Caco-2 (cell line): ENCODE measurements around the gene FNDC3B. TPM values are rescaled to one million over a fixed set of nuclear protein-coding genes. Genes with fewer than 3 reads are reported as not detected.

Experiments used
- BruUV-seq: library from RNA; stranded (reverse); fragments of 400-500 nt; replicated peaks from 2 replicates; lab custom pipeline; 2021; lab: Mats Ljungman, UMichigan
- CTCF ChIA-PET: fragments of 300-600 bp; sonication (Branson Sonifier 250); formaldehyde crosslinking; loops from one replicate; lab custom pipeline; 2022; ENCODE audit warnings: antibody characterized with exemption; lab: Charles Lee
- POLR2A ChIA-PET: fragments of 300-600 bp; sonication (Branson Sonifier 250); formaldehyde crosslinking; loops from one replicate; lab custom pipeline; 2022; ENCODE audit warnings: antibody characterized with exemption; lab: Charles Lee
- DNase-seq, 2 experiments: peaks; one replicate each; pipeline versions ENCODE4 v3.0.0 to v3.0.0-alpha.2; 2020 to 2022
- H3K27me3 ChIP-seq: replicated peaks from 2 replicates; pipeline ENCODE4 v1.6.0; 2011; ENCODE audit warnings: low read length; ENCODE audit not compliant: control insufficient read depth, insufficient read depth
- H3K36me3 ChIP-seq: 2 replicates; pipeline ENCODE4 v1.5.1; 2011; ENCODE audit warnings: low read length; ENCODE audit not compliant: control insufficient read depth, insufficient read depth
- H3K4me1 ChIP-seq: fragments of 250-450 bp; sonication (Bioruptor Pico); 2 replicates; pipeline ENCODE4 v1.5.1; 2020; ENCODE audit warnings: mild to moderate bottlenecking
- H3K4me3 ChIP-seq: 2 replicates; pipeline ENCODE4 v1.5.1; 2011; ENCODE audit warnings: low read depth, mild to moderate bottlenecking, control low read depth, low read length
- H3K9me3 ChIP-seq: fragments of 250-450 bp; sonication (Bioruptor Pico); 2 replicates; pipeline ENCODE4 v1.5.1; 2020; ENCODE audit warnings: mild to moderate bottlenecking, moderate library complexity
- H3K27ac Mint-ChIP-seq: one replicate; pipeline ENCODE4 v1.8.0; 2022; ENCODE audit warnings: mixed read lengths; ENCODE audit not compliant: unreplicated experiment
- H3K27me3 Mint-ChIP-seq: one replicate; pipeline ENCODE4 v1.8.0; 2022; ENCODE audit warnings: mixed read lengths; ENCODE audit not compliant: insufficient read depth, unreplicated experiment
- H3K36me3 Mint-ChIP-seq: one replicate; pipeline ENCODE4 v1.8.0; 2022; ENCODE audit warnings: mild to moderate bottlenecking, mixed read lengths; ENCODE audit not compliant: insufficient read depth, unreplicated experiment
- H3K4me1 Mint-ChIP-seq: one replicate; pipeline ENCODE4 v1.8.0; 2022; ENCODE audit warnings: low read depth, mixed read lengths; ENCODE audit not compliant: unreplicated experiment
- H3K4me3 Mint-ChIP-seq: one replicate; pipeline ENCODE4 v1.8.0; 2022; ENCODE audit warnings: mild to moderate bottlenecking, moderate library complexity, mixed read lengths; ENCODE audit not compliant: unreplicated experiment
- H3K9me3 Mint-ChIP-seq: one replicate; pipeline ENCODE4 v1.8.0; 2022; ENCODE audit warnings: mixed read lengths; ENCODE audit not compliant: unreplicated experiment
- CTCF ChIP-seq, 2 experiments: fragments of 200-600 bp in 1 of 2; IDR thresholded peaks; 1 replicate in 1 of 2; 2 replicates in 1 of 2; pipeline versions ENCODE4 v1.5.1 to v1.8.0; 2011 to 2022; ENCODE audit warnings: antibody characterized with exemption in 1 of 2, control low read depth in 1 of 2, inconsistent platforms in 1 of 2, low read depth in 1 of 2, low read length in 1 of 2, mild to moderate bottlenecking in 1 of 2, moderate library complexity in 1 of 2; ENCODE audit not compliant: insufficient read depth in 1 of 2, severe bottlenecking in 1 of 2, unreplicated experiment in 1 of 2
- intact Hi-C: fragments of 100-400 bp; cut with micrococcal nuclease; formaldehyde crosslinking; loops from one replicate; pipeline ENCODE4 v1.10.0; 2022; ENCODE audit not compliant: unreplicated experiment
- total RNA-seq: library from RNA; stranded (reverse); gene quantifications from 2 replicates; pipeline ENCODE4 v1.2.3, GENCODE V29; 2022

Gene FNDC3B
- total RNA-seq, 1 experiment from 2014 or later, result 59.8 TPM

DNA sequence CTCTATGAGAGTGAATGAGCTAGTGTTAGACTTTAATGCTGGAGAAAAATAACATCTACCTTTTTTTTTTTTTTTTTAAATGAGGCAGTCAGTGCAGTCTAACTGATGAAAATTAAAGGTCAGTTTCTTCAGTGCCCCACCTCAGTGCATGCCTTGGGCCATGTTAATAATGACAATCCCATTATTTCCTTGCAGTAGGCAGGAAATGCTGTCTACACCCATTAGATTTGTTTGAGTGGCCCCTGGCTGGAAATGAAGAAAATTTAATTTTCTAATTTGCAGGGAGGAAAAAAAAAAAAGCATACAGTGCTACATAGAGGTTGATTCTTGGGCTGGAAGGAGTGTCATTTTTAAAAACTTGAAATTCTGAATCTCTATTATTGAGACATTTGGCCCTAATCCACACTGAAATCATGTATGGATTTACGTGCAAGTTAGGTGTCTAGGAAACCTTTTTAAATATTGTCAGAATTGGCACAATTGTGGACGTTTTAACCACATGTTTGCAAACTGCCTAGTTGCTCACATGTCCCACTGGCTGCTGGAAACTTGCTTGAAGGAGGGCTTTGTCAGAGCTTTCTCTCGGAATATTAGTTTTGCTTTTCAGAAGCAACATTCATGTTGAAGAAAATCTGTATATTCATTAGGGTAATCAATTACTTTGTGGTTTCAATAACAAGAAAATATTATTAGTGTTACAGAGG lies 18.4 kb downstream of the FNDC3B start:
- no peaks in the 10 kb centered on the region for H3K9me3 Mint-ChIP-seq
- H3K27me3 Mint-ChIP-seq, result no peaks in the 10 kb centered on the region
- DNase-seq, result no peak
- BruUV-seq, result no TSS peak
- no peak for TF ChIP-seq CTCF (IDR thresholded peaks at IDR 0.05; ENCODE audit: insufficient read depth in 1 of 2, low read depth in 1 of 2, low read length in 1 of 2, severe bottlenecking in 1 of 2, unreplicated experiment in 1 of 2)
- Histone ChIP-seq H3K9me3 (no peaks in the 10 kb centered on the region), H3K4me1 (peaks cover 24% of the 10 kb centered on the region), H3K4me3 (no peak overlapping the region), H3K27me3 (no peaks in the 10 kb centered on the region), H3K36me3 (no peaks in the 10 kb centered on the region)
- intact Hi-C loops, result no loop called here
- CTCF ChIA-PET, result no interaction called here
- peaks cover 19% of the 10 kb centered on the region for H3K4me1 Mint-ChIP-seq
- no peak overlapping the region for H3K27ac Mint-ChIP-seq
- H3K4me3 Mint-ChIP-seq, result no peak overlapping the region
- H3K36me3 Mint-ChIP-seq, result peaks cover 17% of the 10 kb centered on the region
- POLR2A ChIA-PET, result no interaction called here

DNA sequence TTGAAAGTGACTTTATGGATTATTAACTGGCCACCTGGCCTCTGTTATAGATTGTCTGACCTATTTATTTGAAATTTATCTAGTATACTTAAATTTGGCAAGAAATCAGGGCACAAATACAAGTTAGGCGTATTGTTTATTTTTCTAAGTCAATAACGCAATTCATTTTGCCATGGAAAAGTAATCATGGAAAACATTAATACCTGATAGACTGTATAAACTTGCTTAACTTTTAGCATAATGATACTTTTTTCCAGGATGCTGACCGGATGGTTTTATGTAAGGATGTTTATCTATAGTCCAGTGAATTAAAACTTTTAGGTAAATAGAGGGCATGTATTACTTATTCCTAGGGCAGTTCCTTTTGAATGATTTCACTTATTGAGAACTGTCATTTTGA lies 20.2 kb downstream of the FNDC3B start:
- peaks cover 31% of the 10 kb centered on the region for H3K4me1 Mint-ChIP-seq
- no peak for DNase-seq
- H3K9me3 Mint-ChIP-seq, result no peaks in the 10 kb centered on the region
- Histone ChIP-seq H3K4me1 (peaks cover 31% of the 10 kb centered on the region), H3K9me3 (no peaks in the 10 kb centered on the region), H3K36me3 (no peaks in the 10 kb centered on the region; the same call in 1 of the 2 replicates), H3K4me3 (no peak overlapping the region), H3K27me3 (no peaks in the 10 kb centered on the region)
- no peak for TF ChIP-seq CTCF (IDR thresholded peaks at IDR 0.05; ENCODE audit: insufficient read depth in 1 of 2, low read depth in 1 of 2, low read length in 1 of 2, severe bottlenecking in 1 of 2, unreplicated experiment in 1 of 2)
- H3K27me3 Mint-ChIP-seq, result no peaks in the 10 kb centered on the region
- ChIA-PET CTCF (no interaction called here), POLR2A (no interaction called here)
- H3K27ac Mint-ChIP-seq, result no peak overlapping the region
- H3K36me3 Mint-ChIP-seq, result peaks cover 28% of the 10 kb centered on the region
- intact Hi-C loops, result no loop called here
- H3K4me3 Mint-ChIP-seq, result no peak overlapping the region
- no TSS peak for BruUV-seq

DNA sequence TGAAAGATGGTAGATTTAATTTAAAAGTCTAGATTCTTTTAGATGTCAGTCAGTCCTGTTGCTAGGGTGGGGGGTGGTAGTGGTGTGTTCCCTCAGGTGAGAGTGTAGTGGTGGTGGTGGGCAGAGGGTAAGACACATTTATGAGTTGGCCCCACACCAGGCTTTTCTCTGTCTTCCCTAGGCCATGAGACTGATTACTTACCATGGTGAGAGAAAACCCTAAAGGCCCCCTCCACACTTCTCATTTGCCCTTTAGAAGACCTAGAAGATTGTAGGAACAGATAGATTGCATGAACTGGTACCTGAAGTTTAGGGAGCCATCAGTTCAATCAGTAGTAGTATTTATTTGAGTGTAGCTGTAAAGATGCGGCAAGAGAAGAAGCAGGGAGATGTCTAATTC lies 20.9 kb downstream of the FNDC3B start:
- Mint-ChIP-seq H3K9me3 (no peaks in the 10 kb centered on the region), H3K27ac (no peak overlapping the region), H3K27me3 (no peaks in the 10 kb centered on the region), H3K4me3 (no peak overlapping the region), H3K4me1 (peaks cover 31% of the 10 kb centered on the region), H3K36me3 (peaks cover 34% of the 10 kb centered on the region)
- ChIA-PET CTCF (no interaction called here), POLR2A (no interaction called here)
- no peak for DNase-seq
- intact Hi-C loops, result loop anchor here (2.0 kb wide), 1 partner anchor 37 kb away; no protein-coding TSS in a partner anchor
- no peaks in the 10 kb centered on the region for H3K9me3 ChIP-seq
- peaks cover 38% of the 10 kb centered on the region for H3K4me1 ChIP-seq
- no peak for TF ChIP-seq CTCF (IDR thresholded peaks at IDR 0.05; ENCODE audit: insufficient read depth in 1 of 2, low read depth in 1 of 2, low read length in 1 of 2, severe bottlenecking in 1 of 2, unreplicated experiment in 1 of 2)
- BruUV-seq, result no TSS peak
- no peak overlapping the region for H3K4me3 ChIP-seq
- H3K27me3 ChIP-seq, result no peaks in the 10 kb centered on the region
- no peaks in the 10 kb centered on the region; the same call in 1 of the 2 replicates for H3K36me3 ChIP-seq
